GM18870 (cell line): ENCODE results near the gene VRK1.
"Not testable (repeated sequence)": the region's sequence is repeated elsewhere in the genome, so short reads cannot be mapped to it uniquely, and the experiment has no call there.

ENCODE experiments used
- ATAC-seq: cut with Tn5 transposase; IDR thresholded peaks from one replicate; pipeline ENCODE4 v1.9.1; 2021; ENCODE audit warnings: moderate library complexity; ENCODE audit not compliant: unreplicated experiment

The VRK1 gene

GRCh38 chr14:96867634-96868033 is 70.5 kb downstream of the VRK1 start:
- ATAC-seq, result no peak

- no peak for ATAC-seq
Measured at GRCh38 chr14:96874127-96874526, 76.9 kb downstream of the VRK1 start.

GRCh38 chr14:96876747-96877146 is 79.6 kb downstream of the VRK1 start:
- no peak for ATAC-seq

GRCh38 chr14:96881713-96882112 is 84.5 kb downstream of the VRK1 start:
- peak; percentile 81 for ATAC-seq

- ATAC-seq, result not testable (repeated sequence)
Measured at GRCh38 chr14:96883974-96884373, 86.8 kb downstream of the VRK1 start.

GRCh38 chr14:96888158-96888557 is 91.0 kb downstream of the VRK1 start:
- ATAC-seq, result peak; percentile 89

GRCh38 chr14:96888593-96888992 is 91.4 kb downstream of the VRK1 start:
- no peak for ATAC-seq

- no peak for ATAC-seq
Measured at GRCh38 chr14:96889091-96889490, 91.9 kb downstream of the VRK1 start.

- ATAC-seq, result no peak
Measured at GRCh38 chr14:96893966-96894622, 96.9 kb downstream of the VRK1 start.

- no peak for ATAC-seq
Measured at GRCh38 chr14:96894966-96895365, 97.8 kb downstream of the VRK1 start.

GRCh38 chr14:96895658-96896271 is 98.6 kb downstream of the VRK1 start:
- ATAC-seq, result peak; percentile 78

- no peak for ATAC-seq
Measured at GRCh38 chr14:96897184-96897583, 100.0 kb downstream of the VRK1 start.

GRCh38 chr14:96901227-96901626 is 104.0 kb downstream of the VRK1 start:
- ATAC-seq, result peak; percentile 90

GRCh38 chr14:96902004-96902403 is 104.8 kb downstream of the VRK1 start:
- no peak for ATAC-seq

- no peak for ATAC-seq
Measured at GRCh38 chr14:96903444-96904023, 106.4 kb downstream of the VRK1 start.

GRCh38 chr14:96904201-96904600 is 107.0 kb downstream of the VRK1 start:
- ATAC-seq, result no peak

GRCh38 chr14:96905065-96905464 is 107.9 kb downstream of the VRK1 start:
- ATAC-seq, result no peak

- ATAC-seq, result no peak
Measured at GRCh38 chr14:96905825-96906224, 108.6 kb downstream of the VRK1 start.

GRCh38 chr14:96906434-96906833 is 109.3 kb downstream of the VRK1 start:
- no peak for ATAC-seq

- ATAC-seq, result no peak
Measured at GRCh38 chr14:96909841-96910364, 112.7 kb downstream of the VRK1 start.

GRCh38 chr14:96911499-96912149 is 114.4 kb downstream of the VRK1 start:
- ATAC-seq, result no peak
